ENCODE data around the gene SRSF10. TPM values are rescaled to one million over a fixed set of nuclear protein-coding genes. Genes with fewer than 3 reads are reported as not detected.

SRSF10 gene
- total and polyA plus RNA-seq, 2 of the 8 experiments (the other 6 are each of a cell fraction or from before 2014, with no cell fraction given), result 155 to 194 TPM

DNA sequence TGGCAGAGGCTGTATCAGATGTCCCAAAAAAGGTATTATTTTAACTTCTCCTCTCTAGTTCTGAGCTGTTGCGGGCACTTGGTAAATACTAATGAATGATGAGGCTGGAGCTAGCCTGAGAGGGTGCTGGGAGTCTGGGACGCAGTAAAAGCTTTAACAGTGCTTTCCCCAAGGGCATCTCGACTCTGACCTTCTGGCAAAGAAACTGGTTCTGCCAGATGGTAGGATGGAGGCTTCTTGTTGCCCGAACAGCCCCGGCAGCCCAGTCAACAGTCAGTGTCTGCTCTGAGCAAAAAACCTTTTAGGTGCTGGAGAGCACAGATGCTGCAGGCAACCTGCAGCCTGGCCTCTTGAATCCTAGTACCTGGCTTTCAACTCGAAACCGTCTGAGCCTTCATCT lies 23.0 kb downstream of the SRSF10 start:
- H2AFZ ChIP-seq (ENCODE audit: low read length), result peak overlapping the region; percentile 56
- CTCF ChIA-PET (ENCODE audit: partially characterized antibody), result interaction anchor here (0.5 to 2.0 kb wide), 4 partner anchors 9 to 185 kb away, joined by 3 to 10 read pairs (median 4); no protein-coding TSS in a partner anchor
- TF ChIP-seq CBX5 (IDR thresholded peaks at IDR 0.05; ENCODE audit: low read depth, low read length) (no peak), POLR2AphosphoS5 (IDR thresholded peaks at IDR 0.05; ENCODE audit: low read depth, low read length) (no peak), TEAD4 (IDR thresholded peaks at IDR 0.05; ENCODE audit: low read depth, low read length) (no peak), SRF (IDR thresholded peaks at IDR 0.05; ENCODE audit: low read depth, low read length) (no peak), CBX8 (IDR thresholded peaks at IDR 0.05; ENCODE audit: borderline replicate concordance, low read depth, low read length) (no peak), ASH2L (IDR thresholded peaks at IDR 0.05; ENCODE audit: low read length) (no peak), MAFK (IDR thresholded peaks at IDR 0.05; ENCODE audit: low read depth, low read length) (no peak), TBP (IDR thresholded peaks at IDR 0.05; ENCODE audit: low read depth, low read length) (no peak), PHF8 (conservative IDR thresholded peaks at IDR 0.05; ENCODE audit: low read depth, low read length) (no peak), BCL11A (IDR thresholded peaks at IDR 0.05; ENCODE audit: low read depth in 2 of 2, low read length in 2 of 2) (no peak), CHD2 (IDR thresholded peaks at IDR 0.05; ENCODE audit: low read length) (no peak), BACH1 (IDR thresholded peaks at IDR 0.05; ENCODE audit: low read length) (no peak), SP2 (IDR thresholded peaks at IDR 0.05; ENCODE audit: low read length) (no peak)
- TF ChIP-seq, protein P1, sequence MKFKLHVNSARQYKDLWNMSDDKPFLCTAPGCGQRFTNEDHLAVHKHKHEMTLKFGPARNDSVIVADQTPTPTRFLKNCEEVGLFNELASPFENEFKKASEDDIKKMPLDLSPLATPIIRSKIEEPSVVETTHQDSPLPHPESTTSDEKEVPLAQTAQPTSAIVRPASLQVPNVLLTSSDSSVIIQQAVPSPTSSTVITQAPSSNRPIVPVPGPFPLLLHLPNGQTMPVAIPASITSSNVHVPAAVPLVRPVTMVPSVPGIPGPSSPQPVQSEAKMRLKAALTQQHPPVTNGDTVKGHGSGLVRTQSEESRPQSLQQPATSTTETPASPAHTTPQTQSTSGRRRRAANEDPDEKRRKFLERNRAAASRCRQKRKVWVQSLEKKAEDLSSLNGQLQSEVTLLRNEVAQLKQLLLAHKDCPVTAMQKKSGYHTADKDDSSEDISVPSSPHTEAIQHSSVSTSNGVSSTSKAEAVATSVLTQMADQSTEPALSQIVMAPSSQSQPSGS (IDR thresholded peaks at IDR 0.05; ENCODE audit: low read length), result no peak

More for the DNA sequence above, 23.0 kb downstream of the SRSF10 start:
- Histone ChIP-seq H3K4me1 (replicated peaks in 1 of 4; ENCODE audit: control insufficient read depth in 3 of 4, insufficient read depth in 4 of 4, low read length in 3 of 4) (peaks cover 2 to 4% (median 3%) of the 10 kb centered on the region in 4 experiments; a peak in 6 of 7 replicates), H3K4me3 (ENCODE audit: extremely low read depth in 1 of 4, insufficient read depth in 2 of 4, low read depth in 3 of 4, low read length in 4 of 4) (no peak overlapping the region), H2BK12ac (ENCODE audit: low read depth, low read length) (no peak overlapping the region), H3K9ac (replicated peaks in 1 of 4; ENCODE audit: extremely low read depth in 1 of 4, low read depth in 3 of 4, low read length in 3 of 4) (no peak overlapping the region), H4K5ac (ENCODE audit: insufficient read length, low read depth, low read length) (no peak overlapping the region), H2BK5ac (ENCODE audit: low read depth, low read length) (no peak overlapping the region), H3K4ac (replicated peaks; ENCODE audit: insufficient read length, low read depth, low read length) (no peak overlapping the region), H3K18ac (ENCODE audit: extremely low read depth, low read length) (no peak overlapping the region), H4K91ac (replicated peaks; ENCODE audit: insufficient read length, low read length) (no peak overlapping the region), H2AK5ac (ENCODE audit: low read depth, low read length) (no peak overlapping the region), H3K9me3 (ENCODE audit: insufficient read depth in 2 of 2, low read depth in 1 of 2, low read length in 1 of 2) (no peaks in the 10 kb centered on the region), H3K36me3 (ENCODE audit: control insufficient read depth in 2 of 4, insufficient read depth in 4 of 4, low read length in 3 of 4) (peaks cover 0 to 13% (median 0%) of the 10 kb centered on the region in 4 experiments; a peak in 2 of 8 replicates), H3K4me2 (ENCODE audit: insufficient read depth in 1 of 2, low read depth in 2 of 2, low read length in 2 of 2) (no peak overlapping the region), H4K20me1 (replicated peaks in 1 of 2; ENCODE audit: control insufficient read depth in 1 of 2, insufficient read depth in 2 of 2, low read length in 2 of 2) (no peaks in the 10 kb centered on the region), H3K27ac (ENCODE audit: low read depth, low read length) (no peak overlapping the region), H3K79me2 (ENCODE audit: control insufficient read depth in 1 of 2, insufficient read depth in 2 of 2, low read length in 2 of 2) (peaks cover 0 to 15% of the 10 kb centered on the region in 2 experiments; a peak in 2 of 4 replicates), H3K14ac (ENCODE audit: insufficient read length) (no peak overlapping the region), H3K23ac (ENCODE audit: insufficient read length) (no peak overlapping the region), H3K27me3 (replicated peaks in 1 of 4; ENCODE audit: control insufficient read depth in 3 of 4, extremely low read depth in 1 of 4, insufficient read depth in 3 of 4, low read length in 3 of 4) (no peaks in the 10 kb centered on the region), H2BK20ac (ENCODE audit: low read length) (no peak overlapping the region), H2BK120ac (replicated peaks; ENCODE audit: low read depth, low read length) (no peak overlapping the region), H4K8ac (ENCODE audit: extremely low read depth, insufficient read depth, low read length) (no peak overlapping the region), H3K23me2 (ENCODE audit: low read depth, low read length) (peaks cover 7% of the 10 kb centered on the region), H2BK15ac (ENCODE audit: low read length) (peak overlapping the region; percentile 29; the same call in 1 of the 2 replicates), H3K79me1 (ENCODE audit: low read depth, low read length) (no peaks in the 10 kb centered on the region), H3K56ac (replicated peaks; ENCODE audit: insufficient read length, low read depth, low read length) (no peak overlapping the region)
- FAIRE-seq (no peak), DNase-seq (ENCODE audit: low read depth in 1 of 2, low spot score in 2 of 2) (no peak)
- POLR2A ChIA-PET (ENCODE audit: partially characterized antibody), result interaction anchor here (0.6 to 16.6 kb wide), 12 partner anchors 9 to 195 kb away, joined by 3 to 267 read pairs (median 4); partner anchors contain the start of genes LYPLA2 and SRSF10
- 91% methylated on average over 7 of the region's 7 CpGs; no CpG with 5 or more reads in 1 of the 2 experiments for whole genome bisulfite sequencing, 2 experiments (ENCODE audit: extremely low coverage in 1 of 2, insufficient coverage in 1 of 2, insufficient read length in 1 of 2, insufficient replicate concordance in 2 of 2, low coverage in 1 of 2, low lambda C conversion rate in 2 of 2, missing lambda C conversion rate in 1 of 2)

All from H1 (cell line).